ENCODE data around the gene OARD1.

OARD1 gene

GRCh38 chr6:41036186-41036585 lies 36.0 kb downstream of the OARD1 start:
- Histone ChIP-seq H3K4me1 (ENCODE audit: control insufficient read depth, insufficient read depth, low read length) (peaks cover 2% of the 10 kb centered on the region), H3K27me3 (replicated peaks; ENCODE audit: control insufficient read depth, insufficient read depth, low read length) (peaks cover 29% of the 10 kb centered on the region), H3K9me3 (ENCODE audit: control insufficient read depth, low read length) (no peaks in the 10 kb centered on the region), H3K36me3 (ENCODE audit: control insufficient read depth, insufficient read depth, low read length, severe bottlenecking) (no peaks in the 10 kb centered on the region), H3K9ac (ENCODE audit: low read length) (no peak overlapping the region), H3K4me3 (ENCODE audit: low read length) (no peak overlapping the region)
- DNase-seq (ENCODE audit: low read depth): no peak

GRCh38 chr6:41033776-41034175 lies 38.4 kb downstream of the OARD1 start:
- Histone ChIP-seq H3K4me1 (ENCODE audit: control insufficient read depth, insufficient read depth, low read length) (peaks cover 2% of the 10 kb centered on the region), H3K4me3 (ENCODE audit: low read length) (no peak overlapping the region), H3K27me3 (replicated peaks; ENCODE audit: control insufficient read depth, insufficient read depth, low read length) (peaks cover 35% of the 10 kb centered on the region), H3K9ac (ENCODE audit: low read length) (no peak overlapping the region), H3K9me3 (ENCODE audit: control insufficient read depth, low read length) (no peaks in the 10 kb centered on the region), H3K36me3 (ENCODE audit: control insufficient read depth, insufficient read depth, low read length, severe bottlenecking) (no peaks in the 10 kb centered on the region)
- no peak for DNase-seq (ENCODE audit: low read depth)

- H3K9ac ChIP-seq (ENCODE audit: low read length): no peak overlapping the region
- H3K9me3 ChIP-seq (ENCODE audit: control insufficient read depth, low read length): no peaks in the 10 kb centered on the region
- H3K36me3 ChIP-seq (ENCODE audit: control insufficient read depth, insufficient read depth, low read length, severe bottlenecking): no peaks in the 10 kb centered on the region
- no peak for DNase-seq (ENCODE audit: low read depth)
- H3K27me3 ChIP-seq (replicated peaks; ENCODE audit: control insufficient read depth, insufficient read depth, low read length): peaks cover 34% of the 10 kb centered on the region
- peaks cover 7% of the 10 kb centered on the region for H3K4me1 ChIP-seq (ENCODE audit: control insufficient read depth, insufficient read depth, low read length)
- H3K4me3 ChIP-seq (ENCODE audit: low read length): no peak overlapping the region
Observed at GRCh38 chr6:41032830-41033229, 39.3 kb downstream of the OARD1 start.

GRCh38 chr6:41028561-41029412 lies 43.4 kb downstream of the OARD1 start:
- Histone ChIP-seq H3K9ac (ENCODE audit: low read length) (peak overlapping the region; percentile 77), H3K4me3 (ENCODE audit: low read length) (peak overlapping the region; percentile 75), H3K4me1 (ENCODE audit: control insufficient read depth, insufficient read depth, low read length) (peaks cover 5% of the 10 kb centered on the region), H3K27me3 (replicated peaks; ENCODE audit: control insufficient read depth, insufficient read depth, low read length) (peaks cover 31% of the 10 kb centered on the region), H3K36me3 (ENCODE audit: control insufficient read depth, insufficient read depth, low read length, severe bottlenecking) (no peaks in the 10 kb centered on the region), H3K9me3 (ENCODE audit: control insufficient read depth, low read length) (no peaks in the 10 kb centered on the region)
- no peak for DNase-seq (ENCODE audit: low read depth)

GRCh38 chr6:41027799-41028560 lies 44.2 kb downstream of the OARD1 start:
- Histone ChIP-seq H3K4me3 (ENCODE audit: low read length) (peak overlapping the region; percentile 75), H3K9ac (ENCODE audit: low read length) (peak overlapping the region; percentile 77), H3K36me3 (ENCODE audit: control insufficient read depth, insufficient read depth, low read length, severe bottlenecking) (no peaks in the 10 kb centered on the region), H3K4me1 (ENCODE audit: control insufficient read depth, insufficient read depth, low read length) (peaks cover 5% of the 10 kb centered on the region), H3K9me3 (ENCODE audit: control insufficient read depth, low read length) (no peaks in the 10 kb centered on the region), H3K27me3 (replicated peaks; ENCODE audit: control insufficient read depth, insufficient read depth, low read length) (peaks cover 31% of the 10 kb centered on the region)
- peak; percentile 90 for DNase-seq (ENCODE audit: low read depth)

- H3K36me3 ChIP-seq (ENCODE audit: control insufficient read depth, insufficient read depth, low read length, severe bottlenecking): no peaks in the 10 kb centered on the region
- DNase-seq (ENCODE audit: low read depth): no peak
- peaks cover 5% of the 10 kb centered on the region for H3K4me1 ChIP-seq (ENCODE audit: control insufficient read depth, insufficient read depth, low read length)
- H3K4me3 ChIP-seq (ENCODE audit: low read length): no peak overlapping the region
- peaks cover 31% of the 10 kb centered on the region for H3K27me3 ChIP-seq (replicated peaks; ENCODE audit: control insufficient read depth, insufficient read depth, low read length)
- H3K9ac ChIP-seq (ENCODE audit: low read length): no peak overlapping the region
- H3K9me3 ChIP-seq (ENCODE audit: control insufficient read depth, low read length): no peaks in the 10 kb centered on the region
Observed at GRCh38 chr6:41027241-41027640, 44.9 kb downstream of the OARD1 start.

GRCh38 chr6:41025966-41026530 lies 46.1 kb downstream of the OARD1 start:
- no peaks in the 10 kb centered on the region for H3K36me3 ChIP-seq (ENCODE audit: control insufficient read depth, insufficient read depth, low read length, severe bottlenecking)
- no peak for DNase-seq (ENCODE audit: low read depth)

GRCh38 chr6:41023114-41023513 lies 49.0 kb downstream of the OARD1 start:
- Histone ChIP-seq H3K4me1 (ENCODE audit: control insufficient read depth, insufficient read depth, low read length) (peaks cover under 1% of the 10 kb centered on the region), H3K36me3 (ENCODE audit: control insufficient read depth, insufficient read depth, low read length, severe bottlenecking) (no peaks in the 10 kb centered on the region), H3K9me3 (ENCODE audit: control insufficient read depth, low read length) (peaks cover 11% of the 10 kb centered on the region), H3K4me3 (ENCODE audit: low read length) (no peak overlapping the region), H3K27me3 (replicated peaks; ENCODE audit: control insufficient read depth, insufficient read depth, low read length) (no peaks in the 10 kb centered on the region), H3K9ac (ENCODE audit: low read length) (no peak overlapping the region)
- no peak for DNase-seq (ENCODE audit: low read depth)

More at GRCh38 chr6:41025966-41026530, 46.1 kb downstream of the OARD1 start:
- H3K9me3 ChIP-seq (ENCODE audit: control insufficient read depth, low read length): no peaks in the 10 kb centered on the region
- no peak overlapping the region for H3K9ac ChIP-seq (ENCODE audit: low read length)
- no peak overlapping the region for H3K4me3 ChIP-seq (ENCODE audit: low read length)
- H3K4me1 ChIP-seq (ENCODE audit: control insufficient read depth, insufficient read depth, low read length): peaks cover 5% of the 10 kb centered on the region
- H3K27me3 ChIP-seq (replicated peaks; ENCODE audit: control insufficient read depth, insufficient read depth, low read length): peaks cover 21% of the 10 kb centered on the region

GRCh38 chr6:41022294-41022693 lies 49.9 kb downstream of the OARD1 start:
- no peak overlapping the region for H3K4me3 ChIP-seq (ENCODE audit: low read length)
- no peaks in the 10 kb centered on the region for H3K36me3 ChIP-seq (ENCODE audit: control insufficient read depth, insufficient read depth, low read length, severe bottlenecking)
- DNase-seq (ENCODE audit: low read depth): peak; percentile 66
- H3K27me3 ChIP-seq (replicated peaks; ENCODE audit: control insufficient read depth, insufficient read depth, low read length): no peaks in the 10 kb centered on the region
- no peaks in the 10 kb centered on the region for H3K4me1 ChIP-seq (ENCODE audit: control insufficient read depth, insufficient read depth, low read length)
- no peak overlapping the region for H3K9ac ChIP-seq (ENCODE audit: low read length)
- H3K9me3 ChIP-seq (ENCODE audit: control insufficient read depth, low read length): peaks cover 14% of the 10 kb centered on the region

GRCh38 chr6:41021832-41022231 lies 50.3 kb downstream of the OARD1 start:
- Histone ChIP-seq H3K36me3 (ENCODE audit: control insufficient read depth, insufficient read depth, low read length, severe bottlenecking) (no peaks in the 10 kb centered on the region), H3K9ac (ENCODE audit: low read length) (no peak overlapping the region), H3K4me1 (ENCODE audit: control insufficient read depth, insufficient read depth, low read length) (no peaks in the 10 kb centered on the region), H3K9me3 (ENCODE audit: control insufficient read depth, low read length) (peaks cover 14% of the 10 kb centered on the region), H3K4me3 (ENCODE audit: low read length) (no peak overlapping the region), H3K27me3 (replicated peaks; ENCODE audit: control insufficient read depth, insufficient read depth, low read length) (no peaks in the 10 kb centered on the region)
- peak; percentile 63 for DNase-seq (ENCODE audit: low read depth)

GRCh38 chr6:41017663-41018062 lies 54.5 kb downstream of the OARD1 start:
- Histone ChIP-seq H3K4me1 (ENCODE audit: control insufficient read depth, insufficient read depth, low read length) (no peaks in the 10 kb centered on the region), H3K36me3 (ENCODE audit: control insufficient read depth, insufficient read depth, low read length, severe bottlenecking) (no peaks in the 10 kb centered on the region), H3K4me3 (ENCODE audit: low read length) (no peak overlapping the region), H3K9ac (ENCODE audit: low read length) (no peak overlapping the region), H3K27me3 (replicated peaks; ENCODE audit: control insufficient read depth, insufficient read depth, low read length) (no peaks in the 10 kb centered on the region), H3K9me3 (ENCODE audit: control insufficient read depth, low read length) (peaks cover 14% of the 10 kb centered on the region)
- DNase-seq (ENCODE audit: low read depth): no peak
